ENCODE results near the gene TRAP1.

GRCh38 chr16:3736116-3736515, 18.8 kb upstream of the TRAP1 start:
- TF ChIP-seq EZH2 (IDR thresholded peaks at IDR 0.05) = no peak
- TF ChIP-seq POLR2AphosphoS5 (IDR thresholded peaks at IDR 0.05; ENCODE audit: borderline replicate concordance, low read depth, low read length) = no peak
- no peak for TF ChIP-seq FOXP2 (optimal IDR thresholded peaks at IDR 0.05; ENCODE audit: control extremely low read depth, extremely low read length, insufficient read depth)
